ENCODE results near the gene ZNF367. TPM values are rescaled to one million over a fixed set of nuclear protein-coding genes. Genes with fewer than 3 reads are reported as not detected.

ZNF367 gene
- total and polyA plus RNA-seq, 4 donors: 0.36 to 18.1 (median 2.0) TPM

DNA sequence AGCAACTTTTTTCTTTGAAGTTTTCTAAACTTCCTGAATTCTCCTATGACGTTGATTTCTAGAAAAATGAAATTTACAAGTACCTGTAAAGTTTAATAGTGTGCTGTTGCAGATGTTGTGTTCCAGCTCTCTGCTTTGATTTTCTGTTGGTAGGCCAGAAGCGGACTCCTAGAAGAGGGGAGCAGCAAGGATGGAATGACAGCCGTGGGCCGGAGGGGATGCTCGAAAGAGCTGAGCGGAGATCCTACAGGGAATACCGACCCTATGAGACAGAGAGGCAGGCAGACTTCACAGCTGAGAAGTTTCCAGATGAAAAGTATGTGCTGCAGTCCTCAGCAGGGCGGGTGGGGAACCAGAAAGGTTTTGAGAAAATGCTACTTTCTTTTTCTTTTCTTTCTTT lies 40.1 kb upstream of the ZNF367 start (continued):
- TF ChIP-seq, protein P1, sequence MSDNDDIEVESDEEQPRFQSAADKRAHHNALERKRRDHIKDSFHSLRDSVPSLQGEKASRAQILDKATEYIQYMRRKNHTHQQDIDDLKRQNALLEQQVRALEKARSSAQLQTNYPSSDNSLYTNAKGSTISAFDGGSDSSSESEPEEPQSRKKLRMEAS (IDR thresholded peaks at IDR 0.05): no peak
- TF ChIP-seq, protein P2, sequence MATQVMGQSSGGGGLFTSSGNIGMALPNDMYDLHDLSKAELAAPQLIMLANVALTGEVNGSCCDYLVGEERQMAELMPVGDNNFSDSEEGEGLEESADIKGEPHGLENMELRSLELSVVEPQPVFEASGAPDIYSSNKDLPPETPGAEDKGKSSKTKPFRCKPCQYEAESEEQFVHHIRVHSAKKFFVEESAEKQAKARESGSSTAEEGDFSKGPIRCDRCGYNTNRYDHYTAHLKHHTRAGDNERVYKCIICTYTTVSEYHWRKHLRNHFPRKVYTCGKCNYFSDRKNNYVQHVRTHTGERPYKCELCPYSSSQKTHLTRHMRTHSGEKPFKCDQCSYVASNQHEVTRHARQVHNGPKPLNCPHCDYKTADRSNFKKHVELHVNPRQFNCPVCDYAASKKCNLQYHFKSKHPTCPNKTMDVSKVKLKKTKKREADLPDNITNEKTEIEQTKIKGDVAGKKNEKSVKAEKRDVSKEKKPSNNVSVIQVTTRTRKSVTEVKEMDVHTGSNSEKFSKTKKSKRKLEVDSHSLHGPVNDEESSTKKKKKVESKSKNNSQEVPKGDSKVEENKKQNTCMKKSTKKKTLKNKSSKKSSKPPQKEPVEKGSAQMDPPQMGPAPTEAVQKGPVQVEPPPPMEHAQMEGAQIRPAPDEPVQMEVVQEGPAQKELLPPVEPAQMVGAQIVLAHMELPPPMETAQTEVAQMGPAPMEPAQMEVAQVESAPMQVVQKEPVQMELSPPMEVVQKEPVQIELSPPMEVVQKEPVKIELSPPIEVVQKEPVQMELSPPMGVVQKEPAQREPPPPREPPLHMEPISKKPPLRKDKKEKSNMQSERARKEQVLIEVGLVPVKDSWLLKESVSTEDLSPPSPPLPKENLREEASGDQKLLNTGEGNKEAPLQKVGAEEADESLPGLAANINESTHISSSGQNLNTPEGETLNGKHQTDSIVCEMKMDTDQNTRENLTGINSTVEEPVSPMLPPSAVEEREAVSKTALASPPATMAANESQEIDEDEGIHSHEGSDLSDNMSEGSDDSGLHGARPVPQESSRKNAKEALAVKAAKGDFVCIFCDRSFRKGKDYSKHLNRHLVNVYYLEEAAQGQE (IDR thresholded peaks at IDR 0.05): no peak
- TF ChIP-seq YY1 (IDR thresholded peaks at IDR 0.05) (no peak), SP1 (IDR thresholded peaks at IDR 0.05) (no peak), HNF4A (conservative IDR thresholded peaks at IDR 0.05) (no peak), FOXA1 (IDR thresholded peaks at IDR 0.05) (no peak), EGR1 (IDR thresholded peaks at IDR 0.05; ENCODE audit: low read depth in 2 of 2) (no peak), HNF4G (IDR thresholded peaks at IDR 0.05) (no peak)

DNA sequence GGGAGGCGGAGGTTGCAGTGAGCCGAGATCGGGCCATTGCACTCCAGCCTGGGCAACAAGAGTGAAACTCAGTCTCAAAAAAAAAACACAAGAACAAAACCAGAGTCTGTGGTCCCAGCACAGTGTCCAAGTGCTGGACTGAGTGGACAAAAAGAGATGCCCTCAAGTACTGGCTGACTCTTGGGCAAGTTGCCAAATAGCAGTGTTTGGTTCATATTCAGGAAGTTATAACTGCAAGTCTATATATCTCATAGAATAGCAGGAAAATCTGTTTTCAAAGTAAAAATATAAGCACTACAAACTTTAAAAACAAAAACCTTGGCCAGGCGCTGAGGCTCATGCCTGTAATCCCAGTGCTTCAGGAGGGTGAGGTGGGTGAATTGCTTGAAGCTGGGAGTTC lies 39.1 kb upstream of the ZNF367 start:
- Histone ChIP-seq H3K9me3 (ENCODE audit: control insufficient read depth in 4 of 4, low read length in 3 of 4) (no peaks in the 10 kb centered on the region), H3K4me3 (ENCODE audit: low read depth in 1 of 3, low read length in 3 of 3) (no peak overlapping the region), H3K27ac (ENCODE audit: low read depth in 1 of 2, low read length in 2 of 2) (no peak overlapping the region), H3K4me1 (ENCODE audit: control insufficient read depth in 4 of 4, insufficient read depth in 4 of 4, low read length in 3 of 4) (peaks cover 0 to 1% (median 0%) of the 10 kb centered on the region in 4 donors), H3K36me3 (ENCODE audit: control insufficient read depth in 4 of 4, insufficient read depth in 3 of 4, low read depth in 1 of 4, low read length in 3 of 4) (no peaks in the 10 kb centered on the region), H3K9ac (ENCODE audit: low read depth in 1 of 2, low read length in 2 of 2) (no peak overlapping the region), H3K27me3 (ENCODE audit: control insufficient read depth in 4 of 4, insufficient read depth in 4 of 4, low read length in 3 of 4) (no peaks in the 10 kb centered on the region)
- TF ChIP-seq TAF1 (conservative IDR thresholded peaks at IDR 0.05) (no peak), SP1 (IDR thresholded peaks at IDR 0.05) (no peak), HNF4G (IDR thresholded peaks at IDR 0.05) (no peak), FOXA2 (IDR thresholded peaks at IDR 0.05) (no peak), NR2F2 (IDR thresholded peaks at IDR 0.05) (no peak), GABPA (IDR thresholded peaks at IDR 0.05 in 1 of 2, conservative IDR thresholded peaks at IDR 0.05 in 1 of 2) (no peak), JUND (IDR thresholded peaks at IDR 0.05) (no peak), FOXA1 (IDR thresholded peaks at IDR 0.05) (no peak), EGR1 (IDR thresholded peaks at IDR 0.05; ENCODE audit: low read depth in 2 of 2) (no peak), HNF4A (conservative IDR thresholded peaks at IDR 0.05) (no peak)
- TF ChIP-seq, protein P1 (IDR thresholded peaks at IDR 0.05): no peak
- TF ChIP-seq, protein P3, sequence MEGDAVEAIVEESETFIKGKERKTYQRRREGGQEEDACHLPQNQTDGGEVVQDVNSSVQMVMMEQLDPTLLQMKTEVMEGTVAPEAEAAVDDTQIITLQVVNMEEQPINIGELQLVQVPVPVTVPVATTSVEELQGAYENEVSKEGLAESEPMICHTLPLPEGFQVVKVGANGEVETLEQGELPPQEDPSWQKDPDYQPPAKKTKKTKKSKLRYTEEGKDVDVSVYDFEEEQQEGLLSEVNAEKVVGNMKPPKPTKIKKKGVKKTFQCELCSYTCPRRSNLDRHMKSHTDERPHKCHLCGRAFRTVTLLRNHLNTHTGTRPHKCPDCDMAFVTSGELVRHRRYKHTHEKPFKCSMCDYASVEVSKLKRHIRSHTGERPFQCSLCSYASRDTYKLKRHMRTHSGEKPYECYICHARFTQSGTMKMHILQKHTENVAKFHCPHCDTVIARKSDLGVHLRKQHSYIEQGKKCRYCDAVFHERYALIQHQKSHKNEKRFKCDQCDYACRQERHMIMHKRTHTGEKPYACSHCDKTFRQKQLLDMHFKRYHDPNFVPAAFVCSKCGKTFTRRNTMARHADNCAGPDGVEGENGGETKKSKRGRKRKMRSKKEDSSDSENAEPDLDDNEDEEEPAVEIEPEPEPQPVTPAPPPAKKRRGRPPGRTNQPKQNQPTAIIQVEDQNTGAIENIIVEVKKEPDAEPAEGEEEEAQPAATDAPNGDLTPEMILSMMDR (IDR thresholded peaks at IDR 0.05; ENCODE audit: low read depth, low read length, missing input control): no peak
- TF ChIP-seq, protein P4, sequence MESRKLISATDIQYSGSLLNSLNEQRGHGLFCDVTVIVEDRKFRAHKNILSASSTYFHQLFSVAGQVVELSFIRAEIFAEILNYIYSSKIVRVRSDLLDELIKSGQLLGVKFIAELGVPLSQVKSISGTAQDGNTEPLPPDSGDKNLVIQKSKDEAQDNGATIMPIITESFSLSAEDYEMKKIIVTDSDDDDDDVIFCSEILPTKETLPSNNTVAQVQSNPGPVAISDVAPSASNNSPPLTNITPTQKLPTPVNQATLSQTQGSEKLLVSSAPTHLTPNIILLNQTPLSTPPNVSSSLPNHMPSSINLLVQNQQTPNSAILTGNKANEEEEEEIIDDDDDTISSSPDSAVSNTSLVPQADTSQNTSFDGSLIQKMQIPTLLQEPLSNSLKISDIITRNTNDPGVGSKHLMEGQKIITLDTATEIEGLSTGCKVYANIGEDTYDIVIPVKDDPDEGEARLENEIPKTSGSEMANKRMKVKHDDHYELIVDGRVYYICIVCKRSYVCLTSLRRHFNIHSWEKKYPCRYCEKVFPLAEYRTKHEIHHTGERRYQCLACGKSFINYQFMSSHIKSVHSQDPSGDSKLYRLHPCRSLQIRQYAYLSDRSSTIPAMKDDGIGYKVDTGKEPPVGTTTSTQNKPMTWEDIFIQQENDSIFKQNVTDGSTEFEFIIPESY (IDR thresholded peaks at IDR 0.05): no peak
- no peak for DNase-seq (ENCODE audit: low spot score)
- 93% methylated on average over 4 of the region's 4 CpGs for WGBS
